GM18873 (cell line): Measurements from ENCODE around the gene RPGRIP1L.

Experiments
- ATAC-seq: cut with Tn5 transposase; IDR thresholded peaks from one replicate; pipeline ENCODE4 v1.9.1; 2021; ENCODE audit warnings: mild to moderate bottlenecking, moderate library complexity, moderate number of reproducible peaks; ENCODE audit not compliant: unreplicated experiment, low FRiP score

RPGRIP1L gene

GRCh38 chr16:53703590-53704444 is at the start of gene RPGRIP1L, which contains the start of gene FTO:
TSS of gene RPGRIP1L (minus strand) at chr16:53703859. CDS start at chr16:53700723, 3,136 bp downstream.
TSS of gene FTO (plus strand) at chr16:53704156.
- ATAC-seq = peak; percentile 99

GRCh38 chr16:53753431-53753830 is 49.8 kb upstream of the RPGRIP1L start:
- ATAC-seq = no peak

GRCh38 chr16:53752560-53752959 is 48.9 kb upstream of the RPGRIP1L start:
- ATAC-seq = no peak

GRCh38 chr16:53745753-53746266 is 42.2 kb upstream of the RPGRIP1L start:
- no peak for ATAC-seq

GRCh38 chr16:53745086-53745485 is 41.4 kb upstream of the RPGRIP1L start:
- no peak for ATAC-seq

GRCh38 chr16:53744449-53744848 is 40.8 kb upstream of the RPGRIP1L start:
- ATAC-seq = no peak

GRCh38 chr16:53743149-53743566 is 39.5 kb upstream of the RPGRIP1L start:
- no peak for ATAC-seq

GRCh38 chr16:53741546-53741945 is 37.9 kb upstream of the RPGRIP1L start:
- ATAC-seq = no peak

GRCh38 chr16:53740933-53741531 is 37.4 kb upstream of the RPGRIP1L start:
- no peak for ATAC-seq

GRCh38 chr16:53740476-53740875 is 36.8 kb upstream of the RPGRIP1L start:
- no peak for ATAC-seq

GRCh38 chr16:53737552-53737951 is 33.9 kb upstream of the RPGRIP1L start:
- no peak for ATAC-seq

- ATAC-seq = no peak
Observed at GRCh38 chr16:53736297-53736696, 32.6 kb upstream of the RPGRIP1L start.

GRCh38 chr16:53734908-53735307 is 31.2 kb upstream of the RPGRIP1L start:
- ATAC-seq = no peak

- no peak for ATAC-seq
Observed at GRCh38 chr16:53732296-53732929, 28.8 kb upstream of the RPGRIP1L start.

- no peak for ATAC-seq
Observed at GRCh38 chr16:53730693-53731092, 27.0 kb upstream of the RPGRIP1L start.

- no peak for ATAC-seq
Observed at GRCh38 chr16:53726625-53727024, 23.0 kb upstream of the RPGRIP1L start.

- ATAC-seq = no peak
Observed at GRCh38 chr16:53721017-53721416, 17.4 kb upstream of the RPGRIP1L start.

GRCh38 chr16:53717577-53717976 is 13.9 kb upstream of the RPGRIP1L start:
- no peak for ATAC-seq

- no peak for ATAC-seq
Observed at GRCh38 chr16:53715023-53715384, 11.3 kb upstream of the RPGRIP1L start.

- ATAC-seq = no peak
Observed at GRCh38 chr16:53714205-53715022, 10.8 kb upstream of the RPGRIP1L start.
